ENCODE data around the gene MGAT5B.

The MGAT5B gene

DNA sequence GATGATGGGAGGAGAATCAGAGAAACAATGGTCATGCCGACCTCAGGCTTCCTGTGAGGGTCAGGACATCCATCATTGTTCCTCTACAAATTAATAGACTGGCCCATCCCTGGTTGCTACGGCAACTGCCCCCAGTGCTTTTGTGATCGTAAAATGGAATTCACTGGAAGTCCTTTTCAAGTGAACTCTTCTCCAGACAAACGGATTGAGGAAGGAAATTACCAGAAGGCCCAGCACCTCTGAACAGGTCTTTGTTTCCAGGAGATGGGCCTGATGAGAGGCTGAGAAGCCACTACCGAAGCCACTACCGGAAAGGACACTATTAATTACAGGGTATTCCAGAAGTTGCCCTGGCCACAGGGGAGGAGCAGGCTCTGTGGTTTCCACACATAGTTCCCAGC lies 126.0 kb downstream of the MGAT5B start:
- Histone ChIP-seq H3K27ac (peak overlapping the region in 1 of 21 experiments; percentile 41), H3K4me3 (no peak overlapping the region)

DNA sequence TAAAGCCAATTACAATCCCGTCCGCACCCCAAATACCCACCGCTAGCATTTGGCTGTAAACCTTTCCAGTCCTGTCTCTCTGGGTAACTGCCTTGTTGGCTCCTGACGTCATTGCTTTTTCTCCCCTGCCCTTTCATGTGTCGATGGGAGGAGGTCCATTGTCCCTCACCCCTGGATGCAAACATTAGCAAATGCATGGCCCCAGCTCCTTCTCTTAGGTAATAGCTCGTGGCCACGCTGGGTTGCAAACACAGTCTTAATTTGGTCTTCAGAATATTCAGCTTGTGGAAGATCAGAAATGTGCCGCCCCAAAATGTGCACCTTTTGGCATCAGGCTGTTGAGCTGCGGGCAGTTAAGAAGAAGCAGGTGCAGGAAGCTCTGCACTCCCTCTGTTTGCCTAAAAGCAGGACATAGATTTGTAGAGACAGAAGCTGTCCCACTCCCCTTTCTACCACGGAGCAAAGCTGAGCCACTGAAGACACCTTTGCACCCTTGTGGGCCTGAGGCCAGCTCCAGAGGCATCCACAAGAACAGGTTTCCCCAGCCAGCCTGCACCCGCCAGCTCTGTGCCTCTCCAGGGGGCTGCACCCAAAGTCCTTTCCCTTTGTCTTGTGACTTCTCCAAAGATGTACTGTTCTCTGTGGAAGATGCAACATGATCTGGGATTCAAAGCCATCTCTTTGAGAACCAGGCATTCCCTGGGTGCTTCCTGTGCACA lies 127.3 kb downstream of the MGAT5B start:
- Histone ChIP-seq H3K4me3 (no peak overlapping the region), H3K27ac (no peak overlapping the region)

DNA sequence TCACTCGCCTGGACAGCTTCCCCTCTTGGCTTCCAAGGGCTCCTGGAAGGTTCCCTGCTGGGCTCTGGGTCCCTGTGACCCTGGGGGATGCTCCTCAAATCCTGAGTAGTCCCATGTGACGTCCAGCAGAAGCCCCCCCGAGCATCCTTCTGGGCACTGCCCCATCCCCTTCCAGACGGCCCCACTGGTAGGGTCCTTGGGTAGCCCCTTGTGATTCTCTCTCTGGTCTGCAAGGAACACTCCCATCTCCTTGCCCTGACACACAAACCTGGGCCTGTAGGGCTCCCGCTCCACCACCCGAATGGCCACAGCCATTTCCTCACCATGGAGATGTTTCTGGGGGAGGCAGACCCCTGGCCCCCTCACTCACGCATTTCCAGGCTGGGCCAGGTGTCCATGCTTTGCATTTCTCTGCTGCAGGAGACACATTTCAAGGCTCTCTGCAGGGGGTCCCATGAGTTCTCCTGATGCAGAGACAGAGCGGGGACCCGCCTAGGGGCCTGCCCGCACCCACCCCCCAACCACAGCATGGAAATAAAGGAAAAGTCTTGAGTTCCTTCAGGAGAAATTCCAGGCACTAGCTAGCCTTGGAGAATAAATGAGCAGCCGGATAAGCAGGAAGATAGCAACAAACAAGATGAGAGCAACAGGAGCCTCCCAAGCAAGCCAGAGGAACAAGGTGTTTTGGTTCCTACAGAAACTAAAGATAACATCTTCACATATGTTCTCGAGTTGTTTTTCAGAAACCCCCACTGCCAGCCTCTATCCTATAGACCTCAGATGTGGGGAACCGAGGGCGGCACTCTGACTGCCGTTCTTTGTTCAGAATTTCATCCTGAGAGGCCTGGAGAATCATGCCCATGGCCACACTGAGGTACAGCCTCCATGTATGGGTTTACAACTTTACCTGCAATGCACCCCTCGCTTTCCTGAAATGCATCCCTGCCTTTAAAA lies 128.8 kb downstream of the MGAT5B start:
- no peak overlapping the region for H3K4me3 ChIP-seq
- H3K27ac ChIP-seq: peak overlapping the region in 4 of 21 experiments; percentile 47 to 84 (median 74)

DNA sequence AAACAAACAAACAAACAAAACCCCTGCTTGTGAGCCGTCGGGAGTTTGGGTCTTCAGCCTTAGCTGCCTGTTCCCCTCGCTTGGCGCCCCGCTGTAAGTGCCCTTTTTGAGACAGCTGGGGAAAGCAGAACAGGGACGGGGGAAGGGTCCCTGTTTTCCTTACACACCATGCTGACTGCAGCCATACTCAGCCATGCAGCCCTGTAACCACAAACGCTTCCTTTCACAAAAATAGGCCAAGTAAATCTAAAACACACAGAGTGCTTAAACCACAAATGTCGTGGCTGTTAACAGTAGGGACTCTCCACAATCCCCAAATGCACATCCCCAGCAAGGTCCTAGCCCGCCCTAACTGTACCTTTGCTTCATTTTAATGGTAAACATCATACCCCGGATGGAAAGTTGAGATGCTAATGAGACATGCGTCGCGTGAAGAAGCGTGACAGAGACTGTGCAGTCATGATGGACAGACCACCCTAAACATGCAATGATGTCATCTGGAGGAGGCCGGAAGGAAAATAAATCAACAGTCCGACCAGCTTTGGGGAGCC lies 129.9 kb downstream of the MGAT5B start:
- peak overlapping the region in 7 of 21 experiments; percentile 37 to 84 (median 65) for H3K27ac ChIP-seq
- H3K4me3 ChIP-seq: no peak overlapping the region

DNA sequence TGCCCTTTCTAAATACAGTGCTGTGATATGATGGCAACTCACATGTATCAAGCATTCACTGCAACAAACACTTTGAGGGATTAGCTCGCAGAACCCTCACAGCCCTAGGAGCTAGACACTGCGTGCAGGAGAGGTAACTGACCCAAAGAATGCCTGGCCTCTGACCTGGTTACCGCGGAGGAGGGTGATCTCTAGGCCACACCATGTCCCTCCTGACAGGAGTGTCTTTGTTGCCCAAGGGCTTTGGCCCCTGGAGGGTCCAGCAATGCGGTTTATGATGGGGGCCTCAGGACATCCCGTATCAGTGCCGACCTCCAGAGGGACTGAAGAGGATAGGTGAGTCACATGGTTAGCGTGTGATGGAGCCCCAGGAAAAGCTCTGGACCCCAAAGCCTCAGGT lies 130.6 kb downstream of the MGAT5B start:
- peak overlapping the region in 7 of 21 experiments; percentile 7 to 84 (median 65) for H3K27ac ChIP-seq

More for the DNA sequence above, 130.6 kb downstream of the MGAT5B start:
- H3K4me3 ChIP-seq: no peak overlapping the region

All from skin epidermis (tissue), 12 donors.